GM12892 (cell line): ENCODE data around the gene UVRAG.

ENCODE experiments used
- POLR2A ChIP-seq: IDR thresholded peaks from 2 replicates; pipeline ENCODE4 v1.6.1; 2011; ENCODE audit warnings: low read depth, low read length, control low read depth
- POLR2AphosphoS5 ChIP-seq: IDR thresholded peaks from 2 replicates; pipeline ENCODE4 v1.6.1; 2011; ENCODE audit warnings: low read depth, low read length, control low read depth
- TAF1 ChIP-seq: IDR thresholded peaks from 2 replicates; pipeline ENCODE4 v1.6.1; 2011; ENCODE audit warnings: low read depth, mild to moderate bottlenecking, control low read depth, low read length, borderline replicate concordance

GRCh38 chr11:76088511-76088910 is 273.5 kb downstream of the UVRAG start:
- TF ChIP-seq POLR2A, result no peak
- TF ChIP-seq POLR2AphosphoS5, result no peak
- no peak for TF ChIP-seq TAF1
